Bronchial epithelial cell (primary cell): ENCODE measurements around the gene RFTN1. TPM values are rescaled to one million over a fixed set of nuclear protein-coding genes. Genes with fewer than 3 reads are reported as not detected.

Experiments
- DNase-seq: peaks from one replicate; pipeline ENCODE4 v3.0.0-alpha.2; 2010; ENCODE audit warnings: low read depth
- FAIRE-seq: peaks from 2 replicates; lab custom pipeline; 2011; peaks lifted over from hg19 to GRCh38; lab: Jason Lieb, UNC
- H3K27me3 ChIP-seq: 2 replicates; pipeline ENCODE4 v1.5.1; 2011; ENCODE audit warnings: low read length; ENCODE audit not compliant: control insufficient read depth, insufficient read depth
- H3K36me3 ChIP-seq: 2 replicates; pipeline ENCODE4 v1.5.1; 2011; ENCODE audit warnings: low read length; ENCODE audit not compliant: control insufficient read depth, insufficient read depth
- H3K4me3 ChIP-seq: 2 replicates; pipeline ENCODE4 v1.5.1; 2011; ENCODE audit warnings: mild to moderate bottlenecking, low read depth, low read length, control low read depth
- total RNA-seq: library from RNA; depleted of rRNA; stranded (reverse); fragments of >200 nt; gene quantifications from 2 replicates; pipeline ENCODE4 v1.2.1, GENCODE V29; 2014
- TF ChIP-seq, protein P1 (sequence below): IDR thresholded peaks from 2 replicates; pipeline ENCODE4 v1.5.1; 2011; ENCODE audit warnings: mild to moderate bottlenecking, moderate library complexity, low read length, control low read depth, inconsistent platforms; ENCODE audit not compliant: insufficient read depth, severe bottlenecking

Gene RFTN1
- total RNA-seq, 1 donor from 2014 or later, result 9.2 TPM

GRCh38 chr3:16545413-16546185, 32.1 kb upstream of the RFTN1 start:
- Histone ChIP-seq H3K4me3 (no peak overlapping the region), H3K27me3 (no peaks in the 10 kb centered on the region), H3K36me3 (no peaks in the 10 kb centered on the region)
- FAIRE-seq (no peak), DNase-seq (no peak)
- TF ChIP-seq, protein P1, sequence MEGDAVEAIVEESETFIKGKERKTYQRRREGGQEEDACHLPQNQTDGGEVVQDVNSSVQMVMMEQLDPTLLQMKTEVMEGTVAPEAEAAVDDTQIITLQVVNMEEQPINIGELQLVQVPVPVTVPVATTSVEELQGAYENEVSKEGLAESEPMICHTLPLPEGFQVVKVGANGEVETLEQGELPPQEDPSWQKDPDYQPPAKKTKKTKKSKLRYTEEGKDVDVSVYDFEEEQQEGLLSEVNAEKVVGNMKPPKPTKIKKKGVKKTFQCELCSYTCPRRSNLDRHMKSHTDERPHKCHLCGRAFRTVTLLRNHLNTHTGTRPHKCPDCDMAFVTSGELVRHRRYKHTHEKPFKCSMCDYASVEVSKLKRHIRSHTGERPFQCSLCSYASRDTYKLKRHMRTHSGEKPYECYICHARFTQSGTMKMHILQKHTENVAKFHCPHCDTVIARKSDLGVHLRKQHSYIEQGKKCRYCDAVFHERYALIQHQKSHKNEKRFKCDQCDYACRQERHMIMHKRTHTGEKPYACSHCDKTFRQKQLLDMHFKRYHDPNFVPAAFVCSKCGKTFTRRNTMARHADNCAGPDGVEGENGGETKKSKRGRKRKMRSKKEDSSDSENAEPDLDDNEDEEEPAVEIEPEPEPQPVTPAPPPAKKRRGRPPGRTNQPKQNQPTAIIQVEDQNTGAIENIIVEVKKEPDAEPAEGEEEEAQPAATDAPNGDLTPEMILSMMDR, result no peak

- TF ChIP-seq, protein P1, result no peak
- no peak overlapping the region for H3K4me3 ChIP-seq
- FAIRE-seq (no peak), DNase-seq (no peak)
- no peaks in the 10 kb centered on the region for H3K27me3 ChIP-seq
- no peaks in the 10 kb centered on the region for H3K36me3 ChIP-seq
These were observed 29.9 kb upstream of the RFTN1 start for GRCh38 chr3:16543242-16543864.

- TF ChIP-seq, protein P1, result no peak
- DNase-seq (no peak), FAIRE-seq (no peak)
- Histone ChIP-seq H3K27me3 (no peaks in the 10 kb centered on the region), H3K4me3 (no peak overlapping the region), H3K36me3 (no peaks in the 10 kb centered on the region)
These were observed 25.0 kb upstream of the RFTN1 start for GRCh38 chr3:16538507-16538906.

DNA sequence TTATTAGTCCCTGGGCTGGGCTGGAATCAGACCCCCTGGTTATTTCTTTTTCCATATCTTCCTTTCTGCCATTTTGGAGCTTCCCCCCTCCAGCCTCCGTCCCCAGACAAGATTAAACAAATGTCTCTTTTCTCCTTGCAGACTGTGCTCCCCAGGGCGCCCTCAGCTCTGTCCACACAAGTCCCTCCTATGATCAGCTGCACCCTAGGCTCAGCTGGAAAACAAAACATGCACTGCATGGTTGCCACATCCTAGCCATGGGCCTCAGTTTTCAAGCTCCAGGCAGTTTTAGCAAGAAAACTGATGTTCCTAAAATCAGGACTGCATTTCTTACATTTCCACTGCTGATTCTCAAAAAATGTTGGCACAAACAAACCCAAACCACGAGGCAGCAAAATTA, 23.5 kb upstream of the RFTN1 start:
- no peak for DNase-seq
- no peaks in the 10 kb centered on the region for H3K27me3 ChIP-seq
- H3K4me3 ChIP-seq, result no peak overlapping the region
- FAIRE-seq, result no peak
- H3K36me3 ChIP-seq, result no peaks in the 10 kb centered on the region
- TF ChIP-seq, protein P1, result no peak

- FAIRE-seq, result no peak
- no peaks in the 10 kb centered on the region for H3K27me3 ChIP-seq
- TF ChIP-seq, protein P1, result no peak
These were observed 22.8 kb upstream of the RFTN1 start for GRCh38 chr3:16536344-16536663.

More at GRCh38 chr3:16536344-16536663, 22.8 kb upstream of the RFTN1 start:
- H3K36me3 ChIP-seq, result no peaks in the 10 kb centered on the region
- DNase-seq, result no peak
- no peak overlapping the region for H3K4me3 ChIP-seq
